Neural progenitor cell (in vitro differentiated cells): ENCODE results near the gene LMBR1L. TPM values are rescaled to one million over a fixed set of nuclear protein-coding genes. Genes with fewer than 3 reads are reported as not detected.

Source experiments
- DNase-seq: peaks from one replicate; pipeline ENCODE4 v3.0.0-alpha.2; 2016; ENCODE audit warnings: low spot score
- H2AFZ ChIP-seq: fragments of 200-600 bp; sonication (generic); replicated peaks from 2 replicates; pipeline ENCODE4 v1.6.1; 2016; ENCODE audit warnings: antibody characterized with exemption
- H3F3A ChIP-seq: fragments of 200-600 bp; sonication (generic); 2 replicates; pipeline ENCODE4 v1.6.1; 2016; ENCODE audit warnings: antibody characterized with exemption, low read depth
- H3K27ac ChIP-seq: fragments of 200-600 bp; sonication (generic); 2 replicates; pipeline ENCODE4 v1.5.1; 2016; ENCODE audit warnings: mild to moderate bottlenecking
- H3K27me3 ChIP-seq: fragments of 200-600 bp; sonication (generic); 2 replicates; pipeline ENCODE4 v1.6.1; 2016; ENCODE audit warnings: mild to moderate bottlenecking, moderate library complexity
- H3K36me3 ChIP-seq: fragments of 200-600 bp; sonication (generic); 2 replicates; pipeline ENCODE4 v1.5.1; 2016
- H3K4me1 ChIP-seq: fragments of 200-600 bp; sonication (generic); 2 replicates; pipeline ENCODE4 v1.6.1; 2016; ENCODE audit warnings: mixed run types
- H3K4me2 ChIP-seq: fragments of 200-600 bp; sonication (generic); 2 replicates; pipeline ENCODE4 v1.6.1; 2016
- H3K4me3 ChIP-seq: fragments of 200-600 bp; sonication (generic); 2 replicates; pipeline ENCODE4 v1.5.1; 2016
- H3K79me2 ChIP-seq: fragments of 200-600 bp; sonication (generic); 2 replicates; pipeline ENCODE4 v1.6.1; 2016; ENCODE audit warnings: low read depth
- H3K9ac ChIP-seq: fragments of 200-600 bp; sonication (generic); 2 replicates; pipeline ENCODE4 v1.6.1; 2016
- H3K9me3 ChIP-seq: fragments of 200-600 bp; sonication (generic); 2 replicates; pipeline ENCODE4 v1.5.1; 2016; ENCODE audit warnings: low read depth
- H4K20me1 ChIP-seq: fragments of 200-600 bp; sonication (generic); 2 replicates; pipeline ENCODE4 v1.6.1; 2016; ENCODE audit warnings: low read depth
- H3K27ac Mint-ChIP-seq: 3 replicates; pipeline ENCODE4 v1.8.0; 2021; ENCODE audit warnings: mixed read lengths
- H3K27me3 Mint-ChIP-seq: 2 replicates; pipeline ENCODE4 v1.8.0; 2022; ENCODE audit warnings: low read depth, mild to moderate bottlenecking, inconsistent platforms, moderate library complexity, mixed read lengths; ENCODE audit not compliant: insufficient read depth
- H3K36me3 Mint-ChIP-seq: 3 replicates; pipeline ENCODE4 v1.8.0; 2021; ENCODE audit warnings: mixed read lengths
- H3K4me1 Mint-ChIP-seq: 3 replicates; pipeline ENCODE4 v1.8.0; 2021; ENCODE audit warnings: mixed read lengths
- H3K4me3 Mint-ChIP-seq: 3 replicates; pipeline ENCODE4 v1.8.0; 2021; ENCODE audit warnings: mild to moderate bottlenecking, moderate library complexity, mixed read lengths
- H3K9me3 Mint-ChIP-seq: 3 replicates; pipeline ENCODE4 v1.8.0; 2020; ENCODE audit warnings: mixed read lengths
- CTCF ChIP-seq: fragments of 200-600 bp; sonication (generic); IDR thresholded peaks from 2 replicates; pipeline ENCODE4 v1.5.1; 2017; ENCODE audit warnings: antibody characterized with exemption, mild to moderate bottlenecking
- EZH2 ChIP-seq: fragments of 200-600 bp; sonication (generic); IDR thresholded peaks from 2 replicates; pipeline ENCODE4 v1.6.1; 2017; ENCODE audit warnings: antibody characterized with exemption, mild to moderate bottlenecking, moderate library complexity
- EZH2phosphoT487 ChIP-seq: fragments of 200-600 bp; sonication (generic); IDR thresholded peaks from 2 replicates; pipeline ENCODE4 v1.6.1; 2017; ENCODE audit warnings: antibody characterized with exemption
- total RNA-seq: library from RNA; depleted of rRNA; stranded (reverse); fragments of >200 nt; gene quantifications from 2 replicates; pipeline ENCODE4 v1.2.3, GENCODE V29; 2015; ENCODE audit warnings: low replicate concordance

LMBR1L gene
- total RNA-seq, 1 donor from 2014 or later, result 32.7 TPM

DNA sequence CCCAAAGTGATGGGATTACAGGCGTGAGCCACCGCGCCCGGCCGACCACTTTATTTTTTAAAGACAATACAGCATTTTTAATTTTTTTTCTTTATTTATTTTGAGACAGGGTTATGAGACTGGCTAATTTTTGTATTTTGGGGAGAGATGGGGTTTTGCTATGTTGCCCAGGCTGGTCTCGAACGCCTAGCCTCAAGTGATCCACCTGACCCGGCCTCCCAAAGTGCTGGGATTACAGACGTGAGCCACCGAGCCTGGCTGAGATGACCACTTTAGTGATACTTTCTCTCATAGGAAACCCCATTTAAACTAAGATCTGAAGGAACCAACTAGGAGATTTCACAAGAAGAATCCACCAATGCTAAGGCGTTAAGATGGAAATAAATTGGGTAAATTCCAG lies 39.7 kb downstream of the LMBR1L start:
- Mint-ChIP-seq H3K4me3 (no peak overlapping the region), H3K36me3 (no peaks in the 10 kb centered on the region)
- H2AFZ ChIP-seq, result no peak overlapping the region

DNA sequence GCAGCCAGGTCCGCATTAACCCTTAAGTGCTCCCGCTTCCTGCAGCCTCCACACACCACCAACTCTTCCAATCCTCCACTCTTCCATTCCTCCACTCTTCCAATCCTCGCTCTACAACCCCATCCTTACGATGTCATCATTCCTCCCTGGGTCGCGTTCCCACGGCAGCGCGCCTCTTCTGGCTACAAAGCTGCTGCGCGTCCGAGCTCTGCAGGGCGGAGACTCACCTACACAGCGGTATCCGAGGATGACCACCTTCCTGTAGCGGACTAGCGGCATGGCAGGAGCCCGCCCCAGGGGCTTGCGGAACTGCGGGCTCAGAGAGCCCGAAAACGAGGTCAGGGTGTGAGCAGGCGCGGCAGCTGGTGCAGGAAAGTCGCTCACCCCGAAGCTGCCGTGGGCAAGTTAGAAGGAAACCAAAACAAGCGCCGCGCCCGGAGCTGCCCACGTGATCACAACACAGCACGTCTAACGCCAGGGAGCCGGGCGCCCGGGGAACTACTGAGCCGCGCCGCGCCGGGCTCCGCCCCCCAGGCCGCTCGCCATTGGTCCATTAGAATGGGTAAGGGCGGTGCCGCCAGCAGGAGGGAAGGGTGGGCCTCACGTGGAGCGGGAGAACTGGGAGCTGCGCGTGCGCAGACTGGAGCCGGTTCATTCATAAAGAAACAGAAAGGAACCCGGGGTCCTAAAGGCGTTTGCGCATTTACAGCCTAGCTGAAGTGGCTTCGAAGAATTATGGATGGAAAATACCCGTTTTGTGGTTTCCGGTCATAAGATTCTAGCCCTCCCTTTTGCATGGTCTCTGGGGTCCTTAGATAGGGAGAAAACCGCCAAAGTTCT lies 40.9 kb downstream of the LMBR1L start, which contains the start of gene RHEBL1:
RHEBL1 (minus strand) TSS at position 473 of the 840 bp plus-strand sequence; CDS start at position 279, 194 bp downstream.
- no peak within 1 kb of the TSS for H3K27ac ChIP-seq
- no peaks in the 10 kb centered on the region for H3K36me3 ChIP-seq
- no peaks in the 10 kb centered on the region for H3K9me3 ChIP-seq
- H3K4me2 ChIP-seq, result peak within 1 kb of the TSS; percentile 81
- no peaks in the 10 kb centered on the region for H3K79me2 ChIP-seq
- no peaks in the 10 kb centered on the region for H4K20me1 ChIP-seq
- DNase-seq, result peak; percentile 93
- peak within 1 kb of the TSS; percentile 78 for H2AFZ ChIP-seq
- H3F3A ChIP-seq, result peaks cover 15% of the 10 kb centered on the region
- Mint-ChIP-seq H3K36me3 (peaks cover 3% of the 10 kb centered on the region), H3K27me3 (peaks cover 24% of the 10 kb centered on the region), H3K27ac (peak within 1 kb of the TSS; percentile 8), H3K4me1 (peaks cover 14% of the 10 kb centered on the region), H3K4me3 (peak within 1 kb of the TSS; percentile 90), H3K9me3 (no peaks in the 10 kb centered on the region)
- H3K9ac ChIP-seq, result no peak within 1 kb of the TSS
- H3K4me3 ChIP-seq, result peak within 1 kb of the TSS; percentile 60
- H3K4me1 ChIP-seq, result no peaks in the 10 kb centered on the region
- TF ChIP-seq EZH2phosphoT487 (peak; percentile 42), EZH2 (peak; percentile 66), CTCF (peak; percentile 10)
- H3K27me3 ChIP-seq, result peaks cover 38% of the 10 kb centered on the region

More for the DNA sequence above, 39.7 kb downstream of the LMBR1L start:
- Mint-ChIP-seq H3K4me1 (peaks cover 14% of the 10 kb centered on the region), H3K27me3 (peaks cover 24% of the 10 kb centered on the region), H3K9me3 (no peaks in the 10 kb centered on the region), H3K27ac (no peak overlapping the region)
- no peak for TF ChIP-seq EZH2
- DNase-seq, result no peak
- Histone ChIP-seq H3K27me3 (peaks cover 38% of the 10 kb centered on the region), H3K4me1 (no peaks in the 10 kb centered on the region), H4K20me1 (no peaks in the 10 kb centered on the region), H3F3A (peaks cover 15% of the 10 kb centered on the region), H3K79me2 (no peaks in the 10 kb centered on the region), H3K27ac (no peak overlapping the region), H3K36me3 (no peaks in the 10 kb centered on the region), H3K4me3 (no peak overlapping the region), H3K4me2 (no peak overlapping the region), H3K9ac (no peak overlapping the region), H3K9me3 (no peaks in the 10 kb centered on the region)

GRCh38 chr12:49068879-49069506 lies 41.7 kb downstream of the LMBR1L start:
- Histone ChIP-seq H3K4me3 (peak overlapping the region; percentile 60), H4K20me1 (no peaks in the 10 kb centered on the region), H3K4me1 (no peaks in the 10 kb centered on the region), H3K9ac (no peak overlapping the region), H3K27me3 (peaks cover 38% of the 10 kb centered on the region), H3K27ac (no peak overlapping the region), H3K4me2 (peak overlapping the region; percentile 81), H2AFZ (peak overlapping the region; percentile 78), H3K79me2 (no peaks in the 10 kb centered on the region), H3F3A (peaks cover 15% of the 10 kb centered on the region), H3K9me3 (no peaks in the 10 kb centered on the region), H3K36me3 (no peaks in the 10 kb centered on the region)
- TF ChIP-seq EZH2, result no peak
- TF ChIP-seq EZH2phosphoT487, result peak; percentile 52
- Mint-ChIP-seq H3K4me1 (peaks cover 14% of the 10 kb centered on the region), H3K27ac (no peak overlapping the region), H3K36me3 (peaks cover 3% of the 10 kb centered on the region), H3K27me3 (peaks cover 24% of the 10 kb centered on the region), H3K9me3 (no peaks in the 10 kb centered on the region), H3K4me3 (peak overlapping the region; percentile 90)
- DNase-seq, result no peak

DNA sequence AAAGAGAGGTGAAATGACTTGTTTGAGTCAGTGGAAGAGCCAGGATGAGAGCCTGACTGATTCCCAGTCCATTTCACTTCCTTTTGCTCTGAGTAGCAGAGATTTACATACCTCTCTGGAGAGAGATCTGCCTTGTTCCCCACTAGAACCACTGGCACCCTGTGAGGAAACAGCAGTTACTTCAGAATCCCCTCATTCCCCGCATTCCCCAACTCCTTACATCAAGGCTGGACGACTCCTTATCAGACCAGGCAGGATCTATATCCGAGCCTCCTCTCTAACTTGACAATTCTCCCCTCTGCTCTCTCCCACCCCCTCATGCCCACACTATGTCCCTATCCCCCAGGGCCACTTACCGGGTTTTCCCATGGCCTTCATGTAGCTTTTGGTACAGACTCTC lies 44.5 kb downstream of the LMBR1L start:
- Histone ChIP-seq H3K79me2 (no peaks in the 10 kb centered on the region), H2AFZ (no peak overlapping the region), H3K9me3 (no peaks in the 10 kb centered on the region), H3F3A (peaks cover 11% of the 10 kb centered on the region), H3K27me3 (peaks cover 30% of the 10 kb centered on the region), H3K9ac (no peak overlapping the region), H3K36me3 (no peaks in the 10 kb centered on the region), H3K4me1 (peaks cover 5% of the 10 kb centered on the region), H4K20me1 (no peaks in the 10 kb centered on the region), H3K4me3 (no peak overlapping the region), H3K4me2 (no peak overlapping the region), H3K27ac (no peak overlapping the region)
- Mint-ChIP-seq H3K9me3 (no peaks in the 10 kb centered on the region), H3K27ac (no peak overlapping the region), H3K4me3 (peak overlapping the region; percentile 11), H3K27me3 (peaks cover 18% of the 10 kb centered on the region), H3K4me1 (peaks cover 19% of the 10 kb centered on the region), H3K36me3 (peaks cover 3% of the 10 kb centered on the region)
- no peak for TF ChIP-seq EZH2
- no peak for TF ChIP-seq CTCF
- no peak for TF ChIP-seq EZH2phosphoT487
- DNase-seq, result no peak
